Transverse colon (tissue), 4 donors: ENCODE results near the gene APBB1IP. TPM values are rescaled to one million over a fixed set of nuclear protein-coding genes. Genes with fewer than 3 reads are reported as not detected.
"Not testable (repeated sequence)": the region's sequence is repeated elsewhere in the genome, so short reads cannot be mapped to it uniquely, and the experiment has no call there.

Experiments used
- DNase-seq: peaks from one replicate; pipeline ENCODE4 v3.0.0-alpha.2; 2019
- H3K27ac ChIP-seq, 4 donors: fragments of 200-600 bp; sonication (generic); 2 replicates each; pipeline ENCODE4 v1.5.1; 2016 to 2018; ENCODE audit warnings: inconsistent platforms in 4 of 4
- H3K27me3 ChIP-seq: fragments of 200-600 bp; sonication (generic); 2 replicates; pipeline ENCODE4 v1.5.1; 2017; ENCODE audit warnings: inconsistent platforms
- H3K36me3 ChIP-seq, 4 donors: fragments of 200-600 bp; sonication (generic); 2 replicates each; pipeline ENCODE4 v1.5.1; 2017 to 2019; ENCODE audit warnings: inconsistent platforms in 4 of 4
- H3K4me1 ChIP-seq, 4 donors: fragments of 200-600 bp; sonication (generic); 2 replicates each; pipeline ENCODE4 v1.5.1; 2017 to 2020; ENCODE audit warnings: inconsistent platforms in 4 of 4
- H3K4me3 ChIP-seq, 4 donors: fragments of 200-600 bp; sonication (generic); 1 replicate in 1 of 4; 2 replicates in 3 of 4; pipeline versions ENCODE4 v1.5.1 to v1.6.1; 2017 to 2019; ENCODE audit warnings: inconsistent platforms in 4 of 4
- H3K9me3 ChIP-seq, 2 donors: fragments of 200-600 bp; sonication (generic); 2 replicates each; pipeline ENCODE4 v1.5.1; 2017 to 2019; ENCODE audit warnings: inconsistent platforms in 2 of 2
- CTCF ChIP-seq, 5 experiments: fragments of 200-600 bp in 3 of 5; fragments of 450-650 bp in 2 of 5; sonication (generic) in 3 of 5; IDR thresholded peaks; 1 replicate in 2 of 5; 2 replicates in 3 of 5; pipeline ENCODE4 v1.5.1; 2016 to 2017; ENCODE audit warnings: antibody characterized with exemption in 5 of 5, inconsistent platforms in 3 of 5, mild to moderate bottlenecking in 2 of 5, moderate library complexity in 1 of 5
- EP300 ChIP-seq: sonication (generic); formaldehyde crosslinking; IDR thresholded peaks from one replicate; pipeline ENCODE4 v1.6.1; 2017; ENCODE audit warnings: antibody characterized with exemption, low read depth
- POLR2A ChIP-seq: fragments of 450-650 bp; IDR thresholded peaks from one replicate; pipeline ENCODE4 v1.6.1; 2016; ENCODE audit warnings: antibody characterized with exemption, mild to moderate bottlenecking, moderate library complexity
- POLR2AphosphoS5 ChIP-seq, 3 donors: sonication (generic); formaldehyde crosslinking; IDR thresholded peaks; one replicate each; pipeline ENCODE4 v1.6.1; 2016; ENCODE audit warnings: antibody characterized with exemption in 3 of 3
- WGBS, 2 donors: methylation state at CpG; one replicate each; pipeline ENCODE4 v1.1.5; 2018; ENCODE audit warnings: low coverage in 1 of 2; 5-methylcytosine and 5-hydroxymethylcytosine counted together
- in situ Hi-C, 4 donors: fragments of 200-750 bp; cut with MboI; loops; one replicate each; pipeline versions ENCODE4 v1.15.0 to v1.15.1; 2017; ENCODE audit warnings: low sequenced_read_pairs in 3 of 4, low pct_ligation_motif_present in 1 of 4, low pct_unique_long_range_greater_than_20kb in 1 of 4
- intact Hi-C: fragments of 100-400 bp; cut with DNase I; formaldehyde crosslinking; loops from one replicate; pipeline ENCODE4 v1.15.1; 2023; ENCODE audit warnings: low total_unique reads
- total RNA-seq, 4 donors: library from RNA; depleted of rRNA; stranded (reverse); fragments of >200 nt; gene quantifications; one replicate each; pipeline ENCODE4 v1.1.0, GENCODE V29; 2016

Gene APBB1IP
- total RNA-seq, 4 donors from 2014 or later: 2.5 to 7.6 (median 6.4) TPM; not detected in 1

- TF ChIP-seq POLR2A (no peak), CTCF (IDR thresholded peaks at IDR 0.05) (no peak), EP300 (no peak), POLR2AphosphoS5 (IDR thresholded peaks at IDR 0.05) (peak in 1 of 3 donors; percentile 22)
- H3K27ac ChIP-seq: peak overlapping the region; percentile 36 to 62 (median 46)
- peaks cover 0 to 30% (median 0%) of the 10 kb centered on the region in 4 donors for H3K4me1 ChIP-seq
- DNase-seq: peak; percentile 17
- in situ Hi-C loops: no loop called here
- H3K36me3 ChIP-seq: no peaks in the 10 kb centered on the region
- intact Hi-C loops: no loop called here
- H3K27me3 ChIP-seq: no peaks in the 10 kb centered on the region
- 23 to 24% methylated on average over 11 of the region's 11 CpGs for WGBS, 2 donors
- no peaks in the 10 kb centered on the region for H3K9me3 ChIP-seq
- no peak overlapping the region for H3K4me3 ChIP-seq
Measured at GRCh38 chr10:26486990-26487850, 49.1 kb downstream of the APBB1IP start.

- WGBS, 2 donors: 81 to 84% methylated on average over 3 to 4 of the region's 4 CpGs
- intact Hi-C loops: no loop called here
- Histone ChIP-seq H3K27ac (no peak overlapping the region), H3K36me3 (no peaks in the 10 kb centered on the region), H3K27me3 (no peaks in the 10 kb centered on the region), H3K9me3 (no peaks in the 10 kb centered on the region), H3K4me3 (no peak overlapping the region), H3K4me1 (peaks cover 0 to 30% (median 0%) of the 10 kb centered on the region in 4 donors)
- in situ Hi-C loops: no loop called here
- DNase-seq: no peak
- TF ChIP-seq POLR2AphosphoS5 (IDR thresholded peaks at IDR 0.05): no peak
- no peak for TF ChIP-seq EP300
- TF ChIP-seq POLR2A: no peak
- TF ChIP-seq CTCF (IDR thresholded peaks at IDR 0.05): no peak
Measured at GRCh38 chr10:26488344-26488743, 50.2 kb downstream of the APBB1IP start.

- 64 to 77% methylated on average over 5 of the region's 5 CpGs for WGBS, 2 donors
- Histone ChIP-seq H3K27me3 (no peaks in the 10 kb centered on the region), H3K27ac (no peak overlapping the region), H3K4me1 (peaks cover 0 to 30% (median 0%) of the 10 kb centered on the region in 4 donors), H3K4me3 (no peak overlapping the region), H3K36me3 (no peaks in the 10 kb centered on the region), H3K9me3 (no peaks in the 10 kb centered on the region)
- in situ Hi-C loops (no loop called here), intact Hi-C loops (no loop called here)
- no peak for TF ChIP-seq POLR2AphosphoS5 (IDR thresholded peaks at IDR 0.05)
- no peak for TF ChIP-seq POLR2A
- TF ChIP-seq EP300: no peak
- TF ChIP-seq CTCF (IDR thresholded peaks at IDR 0.05): no peak
- no peak for DNase-seq
Measured at GRCh38 chr10:26489081-26489480, 50.9 kb downstream of the APBB1IP start.

GRCh38 chr10:26490367-26490766, 52.2 kb downstream of the APBB1IP start:
- in situ Hi-C loops: not testable (repeated sequence)
- WGBS, 2 donors: 89 to 100% methylated on average over 1 to 7 of the region's 7 CpGs

More at GRCh38 chr10:26490367-26490766, 52.2 kb downstream of the APBB1IP start:
- intact Hi-C loops, DNase-seq, H3K9me3 ChIP-seq, H3K27me3 ChIP-seq, H3K36me3 ChIP-seq, H3K4me3 ChIP-seq, H3K27ac ChIP-seq: not testable (repeated sequence)
- peaks cover 0 to 24% (median 0%) of the 10 kb centered on the region in 4 donors for H3K4me1 ChIP-seq
